ENCODE measurements around the gene IL17A. TPM values are rescaled to one million over a fixed set of nuclear protein-coding genes. Genes with fewer than 3 reads are reported as not detected.

IL17A gene
- not detected for total RNA-seq
- polyA plus RNA-seq = under 1 TPM; 0.13 to 0.16 TPM

DNA sequence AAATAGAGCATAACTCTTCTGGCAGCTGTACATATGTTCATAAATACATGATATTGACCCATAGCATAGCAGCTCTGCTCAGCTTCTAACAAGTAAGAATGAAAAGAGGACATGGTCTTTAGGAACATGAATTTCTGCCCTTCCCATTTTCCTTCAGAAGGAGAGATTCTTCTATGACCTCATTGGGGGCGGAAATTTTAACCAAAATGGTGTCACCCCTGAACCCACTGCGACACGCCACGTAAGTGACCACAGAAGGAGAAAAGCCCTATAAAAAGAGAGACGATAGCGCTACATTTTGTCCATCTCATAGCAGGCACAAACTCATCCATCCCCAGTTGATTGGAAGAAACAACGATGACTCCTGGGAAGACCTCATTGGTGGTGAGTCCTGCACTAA lies at the start of gene IL17A:
Gene IL17A, plus strand, starts transcription at position 301 of the 400 bp plus-strand sequence. Its CDS starts 57 bp downstream, at position 358.
- H3K4me3 ChIP-seq (ENCODE audit: low read length in 2 of 2) = no peak within 1 kb of the TSS
- Mint-ChIP-seq H3K4me3 (peak within 1 kb of the TSS in 6 of 8 donors; percentile 43 to 68 (median 57)), H3K9me3 (peaks cover 0 to 2% (median 0%) of the 10 kb centered on the region in 8 donors), H3K4me1 (peaks cover 3 to 11% (median 4%) of the 10 kb centered on the region in 4 donors), H3K27ac (peak within 1 kb of the TSS in 2 of 7 donors; percentile 44 to 51), H3K27me3 (peaks cover 14 to 15% of the 10 kb centered on the region in 2 donors), H3K36me3 (no peaks in the 10 kb centered on the region)
- DNase-seq = no peak
- intact Hi-C loops (cut with micrococcal nuclease) = no loop called here
- no peaks in the 10 kb centered on the region for H3K27me3 ChIP-seq (ENCODE audit: insufficient read depth, low read length)
- H3K36me3 ChIP-seq (ENCODE audit: insufficient read depth, low read length) = no peaks in the 10 kb centered on the region
- no peaks in the 10 kb centered on the region for H3K9me3 ChIP-seq (ENCODE audit: control insufficient read depth in 1 of 2, low read length in 2 of 2)
- H3K27ac ChIP-seq (ENCODE audit: low read depth, low read length) = no peak within 1 kb of the TSS
- ChIA-PET CTCF (ENCODE audit: partially characterized antibody) (no interaction called here), POLR2A (ENCODE audit: partially characterized antibody) (no interaction called here)
- no peaks in the 10 kb centered on the region for H3K4me1 ChIP-seq (ENCODE audit: insufficient read depth, low read length)

DNA sequence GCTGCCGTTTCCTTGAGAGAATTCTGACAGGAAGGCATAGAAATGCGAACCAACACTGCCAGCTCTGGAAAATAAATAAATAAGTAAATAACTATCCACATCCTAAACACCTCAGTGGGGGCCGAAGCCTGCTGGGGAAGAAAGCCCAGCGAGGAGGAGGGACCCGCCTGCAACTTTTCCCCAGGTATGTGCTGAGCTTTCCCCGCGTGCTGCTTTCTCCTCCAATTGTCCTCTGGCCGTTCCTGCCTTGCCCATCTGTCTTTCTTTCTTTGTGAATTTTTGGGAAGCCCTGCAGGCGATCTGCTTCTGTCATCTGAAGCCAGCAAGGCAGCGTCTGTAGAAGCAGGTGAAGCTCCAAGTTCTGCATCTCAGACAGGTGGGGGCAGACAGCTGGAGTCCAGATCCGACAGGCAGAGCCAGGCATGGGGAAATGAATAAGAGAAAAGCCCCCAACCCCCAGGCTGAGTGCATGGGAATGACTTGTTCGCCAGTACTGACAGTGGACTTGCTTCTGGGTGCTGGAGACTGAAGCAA lies 49.2 kb upstream of the IL17A start:
- Mint-ChIP-seq H3K36me3 (no peaks in the 10 kb centered on the region), H3K27me3 (peaks cover 1 to 16% of the 10 kb centered on the region in 2 donors), H3K27ac (no peak overlapping the region), H3K4me1 (peaks cover 5 to 8% (median 6%) of the 10 kb centered on the region in 4 donors), H3K4me3 (no peak overlapping the region), H3K9me3 (no peaks in the 10 kb centered on the region)
- intact Hi-C loops (cut with micrococcal nuclease) = no loop called here
- no peaks in the 10 kb centered on the region for H3K4me1 ChIP-seq (ENCODE audit: insufficient read depth, low read length)
- H3K27me3 ChIP-seq (ENCODE audit: insufficient read depth, low read length) = no peaks in the 10 kb centered on the region
- no peak for DNase-seq
- no peak overlapping the region for H3K4me3 ChIP-seq (ENCODE audit: low read length in 2 of 2)
- H3K27ac ChIP-seq (ENCODE audit: low read depth, low read length) = no peak overlapping the region
- POLR2A ChIA-PET (ENCODE audit: partially characterized antibody) = no interaction called here
- CTCF ChIA-PET (ENCODE audit: partially characterized antibody) = no interaction called here
- H3K9me3 ChIP-seq (ENCODE audit: control insufficient read depth in 1 of 2, low read length in 2 of 2) = no peaks in the 10 kb centered on the region
- H3K36me3 ChIP-seq (ENCODE audit: insufficient read depth, low read length) = no peaks in the 10 kb centered on the region

DNA sequence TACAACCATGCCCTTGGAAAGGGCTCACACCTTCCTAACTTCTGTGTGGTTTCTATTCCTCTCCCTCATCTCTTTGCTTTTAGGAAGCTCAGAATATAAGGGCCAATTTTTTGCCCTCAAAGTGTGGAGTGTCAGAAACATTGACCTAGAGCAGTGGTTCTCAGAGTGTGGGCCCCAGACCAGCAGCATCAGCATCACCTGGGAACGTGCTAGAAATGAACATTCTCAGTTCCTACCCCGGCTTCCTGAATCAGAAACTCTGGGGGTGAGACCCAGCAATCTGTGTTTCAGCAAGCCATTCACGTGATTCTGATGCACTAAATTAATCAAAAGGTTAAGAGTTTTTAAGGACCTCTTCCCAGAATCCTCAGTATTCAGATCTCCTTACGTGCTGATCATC lies 47.9 kb upstream of the IL17A start:
- Histone ChIP-seq H3K4me1 (ENCODE audit: insufficient read depth, low read length) (no peaks in the 10 kb centered on the region), H3K27ac (ENCODE audit: low read depth, low read length) (no peak overlapping the region), H3K9me3 (ENCODE audit: control insufficient read depth in 1 of 2, low read length in 2 of 2) (no peaks in the 10 kb centered on the region), H3K27me3 (ENCODE audit: insufficient read depth, low read length) (no peaks in the 10 kb centered on the region), H3K4me3 (ENCODE audit: low read length in 2 of 2) (no peak overlapping the region), H3K36me3 (ENCODE audit: insufficient read depth, low read length) (no peaks in the 10 kb centered on the region)
- CTCF ChIA-PET (ENCODE audit: partially characterized antibody) = no interaction called here
- H3K4me1 Mint-ChIP-seq = peaks cover 5 to 8% (median 6%) of the 10 kb centered on the region in 4 donors
- POLR2A ChIA-PET (ENCODE audit: partially characterized antibody) = no interaction called here
- no peak overlapping the region for H3K4me3 Mint-ChIP-seq
- peaks cover 4 to 17% of the 10 kb centered on the region in 2 donors for H3K27me3 Mint-ChIP-seq
- no peaks in the 10 kb centered on the region for H3K9me3 Mint-ChIP-seq
- DNase-seq = no peak
- no peaks in the 10 kb centered on the region for H3K36me3 Mint-ChIP-seq
- intact Hi-C loops (cut with micrococcal nuclease) = no loop called here
- no peak overlapping the region for H3K27ac Mint-ChIP-seq

DNA sequence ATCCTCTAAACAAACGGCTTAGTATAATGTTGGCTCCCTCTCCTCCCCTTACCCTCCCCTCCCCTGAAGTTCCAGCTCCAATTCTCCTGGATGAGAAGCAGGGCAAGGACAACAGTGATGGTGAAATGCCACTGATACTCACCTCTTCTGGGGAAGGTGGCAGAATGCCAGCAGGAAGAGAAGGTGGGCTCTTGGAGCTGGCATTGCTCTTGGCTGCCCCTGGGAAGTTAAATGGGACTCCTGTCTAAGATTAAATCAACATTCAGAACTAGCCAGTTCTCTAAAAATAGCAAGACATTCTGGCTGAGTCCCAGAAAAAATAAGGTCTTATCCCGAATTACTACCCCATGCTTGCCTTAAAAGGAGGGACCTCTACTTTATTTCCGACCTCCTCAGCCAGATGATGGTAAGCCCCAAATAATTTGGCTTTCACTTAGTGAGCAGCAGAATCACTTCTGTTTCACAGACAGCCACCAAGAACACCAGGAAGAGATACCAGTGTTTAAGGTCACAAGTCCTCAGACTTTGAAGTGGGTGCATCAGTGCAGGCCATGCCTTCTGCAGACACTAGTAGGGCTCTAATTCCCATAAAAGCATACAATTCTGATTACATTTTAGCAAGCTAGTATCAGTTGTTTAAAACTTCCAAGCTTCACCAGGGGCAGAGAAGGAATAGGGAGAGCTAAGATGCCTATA lies 46.0 kb upstream of the IL17A start:
- no peak overlapping the region for H3K4me3 ChIP-seq (ENCODE audit: low read length in 2 of 2)
- Mint-ChIP-seq H3K27me3 (peaks cover 8 to 22% of the 10 kb centered on the region in 2 donors), H3K36me3 (no peaks in the 10 kb centered on the region), H3K4me3 (no peak overlapping the region), H3K4me1 (no peaks in the 10 kb centered on the region), H3K9me3 (no peaks in the 10 kb centered on the region), H3K27ac (no peak overlapping the region)
- ChIA-PET POLR2A (ENCODE audit: partially characterized antibody) (no interaction called here), CTCF (ENCODE audit: partially characterized antibody) (no interaction called here)
- DNase-seq = no peak
- intact Hi-C loops (cut with micrococcal nuclease) = no loop called here
- H3K27me3 ChIP-seq (ENCODE audit: insufficient read depth, low read length) = no peaks in the 10 kb centered on the region
- H3K4me1 ChIP-seq (ENCODE audit: insufficient read depth, low read length) = no peaks in the 10 kb centered on the region
- no peak overlapping the region for H3K27ac ChIP-seq (ENCODE audit: low read depth, low read length)
- H3K36me3 ChIP-seq (ENCODE audit: insufficient read depth, low read length) = no peaks in the 10 kb centered on the region
- no peaks in the 10 kb centered on the region for H3K9me3 ChIP-seq (ENCODE audit: control insufficient read depth in 1 of 2, low read length in 2 of 2)

DNA sequence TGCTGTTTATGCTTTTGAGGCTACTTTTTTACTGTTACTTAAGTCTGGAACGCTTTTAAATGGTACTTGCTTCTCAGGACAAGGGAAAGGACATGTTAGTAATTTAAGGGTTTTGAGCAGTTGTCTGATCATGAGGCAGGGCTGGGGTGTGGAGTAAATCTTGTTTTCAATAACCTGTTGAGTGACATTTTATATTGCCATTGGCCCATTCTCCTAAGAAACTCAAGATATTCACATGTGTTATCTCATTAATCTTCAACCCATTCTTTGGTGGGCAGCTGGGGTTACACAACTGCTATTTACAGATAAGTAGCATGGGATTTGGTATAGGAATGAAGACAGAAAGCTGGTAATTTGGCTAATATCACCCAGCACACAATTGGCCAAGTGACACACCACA lies 44.6 kb upstream of the IL17A start:
- no peaks in the 10 kb centered on the region for H3K27me3 ChIP-seq (ENCODE audit: insufficient read depth, low read length)
- no peak overlapping the region for H3K27ac ChIP-seq (ENCODE audit: low read depth, low read length)
- ChIA-PET POLR2A (ENCODE audit: partially characterized antibody) (no interaction called here), CTCF (ENCODE audit: partially characterized antibody) (no interaction called here)
- no peak overlapping the region for H3K4me3 ChIP-seq (ENCODE audit: low read length in 2 of 2)
- Mint-ChIP-seq H3K27me3 (peaks cover 14 to 30% of the 10 kb centered on the region in 2 donors), H3K27ac (no peak overlapping the region), H3K4me1 (peaks cover 0 to 1% (median 0%) of the 10 kb centered on the region in 4 donors), H3K9me3 (no peaks in the 10 kb centered on the region), H3K4me3 (no peak overlapping the region), H3K36me3 (no peaks in the 10 kb centered on the region)
- H3K4me1 ChIP-seq (ENCODE audit: insufficient read depth, low read length) = no peaks in the 10 kb centered on the region
- H3K36me3 ChIP-seq (ENCODE audit: insufficient read depth, low read length) = no peaks in the 10 kb centered on the region
- no peaks in the 10 kb centered on the region for H3K9me3 ChIP-seq (ENCODE audit: control insufficient read depth in 1 of 2, low read length in 2 of 2)
- intact Hi-C loops (cut with micrococcal nuclease) = no loop called here
- DNase-seq = no peak

DNA sequence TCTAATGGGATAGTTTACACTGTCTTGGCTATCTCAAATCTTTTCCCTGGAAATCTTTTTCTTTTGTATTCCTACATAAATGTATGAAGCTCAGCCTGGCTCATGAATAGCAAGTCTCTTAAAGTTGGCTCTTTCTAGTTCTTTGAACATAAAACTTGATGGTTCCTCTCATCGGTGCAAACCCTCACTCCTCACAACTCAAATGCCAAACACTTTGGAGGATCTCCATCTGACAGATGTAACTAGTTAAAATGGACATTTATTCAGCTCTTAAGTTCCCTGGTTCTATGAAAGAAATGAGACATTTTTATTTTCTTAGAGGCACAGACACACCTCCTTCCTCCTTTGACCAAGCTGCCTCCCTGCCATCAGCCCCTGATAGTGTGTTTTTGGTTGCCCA lies 43.6 kb upstream of the IL17A start:
- intact Hi-C loops (cut with micrococcal nuclease) = no loop called here
- no peaks in the 10 kb centered on the region for H3K36me3 Mint-ChIP-seq
- H3K4me3 ChIP-seq (ENCODE audit: low read length in 2 of 2) = no peak overlapping the region
- POLR2A ChIA-PET (ENCODE audit: partially characterized antibody) = no interaction called here
- H3K9me3 ChIP-seq (ENCODE audit: control insufficient read depth in 1 of 2, low read length in 2 of 2) = no peaks in the 10 kb centered on the region
- peaks cover 14 to 34% of the 10 kb centered on the region in 2 donors for H3K27me3 Mint-ChIP-seq
- no peaks in the 10 kb centered on the region for H3K4me1 ChIP-seq (ENCODE audit: insufficient read depth, low read length)
- H3K36me3 ChIP-seq (ENCODE audit: insufficient read depth, low read length) = no peaks in the 10 kb centered on the region
- no peaks in the 10 kb centered on the region for H3K27me3 ChIP-seq (ENCODE audit: insufficient read depth, low read length)
- peaks cover 0 to 1% (median 0%) of the 10 kb centered on the region in 4 donors for H3K4me1 Mint-ChIP-seq
- no peak for DNase-seq
- no peak overlapping the region for H3K4me3 Mint-ChIP-seq
- CTCF ChIA-PET (ENCODE audit: partially characterized antibody) = no interaction called here
- H3K27ac Mint-ChIP-seq = no peak overlapping the region
- H3K9me3 Mint-ChIP-seq = no peaks in the 10 kb centered on the region
- H3K27ac ChIP-seq (ENCODE audit: low read depth, low read length) = no peak overlapping the region

DNA sequence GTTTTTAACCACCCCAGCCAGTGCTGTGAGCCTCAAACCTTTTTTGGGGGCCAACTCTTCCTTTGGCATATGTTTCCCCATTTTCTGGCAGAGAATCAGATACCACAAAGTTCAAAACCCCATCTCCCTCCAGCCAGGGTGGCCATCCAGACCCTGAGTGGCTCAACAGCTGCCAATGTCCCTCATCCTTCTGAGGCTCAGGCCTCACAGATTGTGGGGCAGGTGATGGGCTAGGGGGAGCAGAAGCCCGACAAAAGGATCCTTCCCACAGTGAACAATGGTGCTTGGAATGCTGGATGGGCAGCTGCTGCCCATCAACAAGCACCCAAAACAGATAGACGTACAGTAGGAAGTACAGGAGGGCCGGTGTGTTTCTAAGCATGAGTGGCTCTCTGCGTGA lies 42.6 kb upstream of the IL17A start:
- POLR2A ChIA-PET (ENCODE audit: partially characterized antibody) = no interaction called here
- H3K27me3 Mint-ChIP-seq = peaks cover 14 to 34% of the 10 kb centered on the region in 2 donors

More for the DNA sequence above, 42.6 kb upstream of the IL17A start:
- H3K9me3 ChIP-seq (ENCODE audit: control insufficient read depth in 1 of 2, low read length in 2 of 2) = no peaks in the 10 kb centered on the region
- H3K4me1 ChIP-seq (ENCODE audit: insufficient read depth, low read length) = no peaks in the 10 kb centered on the region
- H3K27ac ChIP-seq (ENCODE audit: low read depth, low read length) = no peak overlapping the region
- H3K4me1 Mint-ChIP-seq = peaks cover 0 to 1% (median 0%) of the 10 kb centered on the region in 4 donors
- no peak overlapping the region for H3K4me3 Mint-ChIP-seq
- no peak for DNase-seq
- no peaks in the 10 kb centered on the region for H3K9me3 Mint-ChIP-seq
- no peak overlapping the region for H3K27ac Mint-ChIP-seq
- H3K4me3 ChIP-seq (ENCODE audit: low read length in 2 of 2) = no peak overlapping the region
- H3K36me3 Mint-ChIP-seq = no peaks in the 10 kb centered on the region
- no peaks in the 10 kb centered on the region for H3K36me3 ChIP-seq (ENCODE audit: insufficient read depth, low read length)
- intact Hi-C loops (cut with micrococcal nuclease) = no loop called here
- H3K27me3 ChIP-seq (ENCODE audit: insufficient read depth, low read length) = no peaks in the 10 kb centered on the region
- CTCF ChIA-PET (ENCODE audit: partially characterized antibody) = no interaction called here
